ENCODE data around the gene CENATAC. TPM values are rescaled to one million over a fixed set of nuclear protein-coding genes. Genes with fewer than 3 reads are reported as not detected.
A peak's percentile ranks its signal among the peaks of the same experiment; 100 is the strongest.

Gene CENATAC
- total and polyA plus RNA-seq, 8 donors: 9.1 to 86.2 (median 17.0) TPM

GRCh38 chr11:119023741-119024140 lies 25.8 kb downstream of the CENATAC start:
- Histone ChIP-seq H3K4me1 (peaks cover 19 to 34% (median 25%) of the 10 kb centered on the region in 3 donors), H3K9me3 (no peaks in the 10 kb centered on the region), H3K27me3 (no peaks in the 10 kb centered on the region), H3K27ac (peak overlapping the region in 2 of 4 donors; percentile 31 to 58), H3K36me3 (peaks cover 0 to 16% (median 14%) of the 10 kb centered on the region in 3 donors), H3K4me3 (no peak overlapping the region)
- DNase-seq (peak in 1 of 6 donors; percentile 1), ATAC-seq (no peak), FAIRE-seq (no peak)
- no peak for TF ChIP-seq CTCF (IDR thresholded peaks at IDR 0.05)
- intact Hi-C loops (cut with DNase I): no loop called here

- ATAC-seq (no peak), FAIRE-seq (no peak), DNase-seq (peak in 1 of 6 donors; percentile 48)
- H3K9me3 ChIP-seq: no peaks in the 10 kb centered on the region
- peaks cover 0 to 16% (median 14%) of the 10 kb centered on the region in 3 donors for H3K36me3 ChIP-seq
- WGBS, 2 donors: 72 to 78% methylated on average over 15 of the region's 15 CpGs
- peak overlapping the region in 3 of 4 donors; percentile 15 to 58 (median 32) for H3K27ac ChIP-seq
- H3K4me1 ChIP-seq: peaks cover 22 to 42% (median 29%) of the 10 kb centered on the region in 3 donors
- H3K4me3 ChIP-seq: no peak overlapping the region
- H3K27me3 ChIP-seq: no peaks in the 10 kb centered on the region
- TF ChIP-seq CTCF (IDR thresholded peaks at IDR 0.05): no peak
- intact Hi-C loops (cut with DNase I): no loop called here
Measured at GRCh38 chr11:119024430-119025098, 26.6 kb downstream of the CENATAC start.

- Histone ChIP-seq H3K36me3 (peaks cover 0 to 16% (median 14%) of the 10 kb centered on the region in 3 donors), H3K4me3 (no peak overlapping the region), H3K27me3 (no peaks in the 10 kb centered on the region), H3K9me3 (no peaks in the 10 kb centered on the region), H3K4me1 (peaks cover 20 to 40% (median 24%) of the 10 kb centered on the region in 3 donors), H3K27ac (peak overlapping the region in 3 of 4 donors; percentile 15 to 58 (median 32))
- no peak for TF ChIP-seq CTCF (IDR thresholded peaks at IDR 0.05)
- FAIRE-seq (no peak), ATAC-seq (no peak), DNase-seq (no peak)
- intact Hi-C loops (cut with DNase I): no loop called here
- WGBS, 2 donors: 68 to 69% methylated on average over 5 of the region's 5 CpGs
Measured at GRCh38 chr11:119025099-119025473, 27.1 kb downstream of the CENATAC start.

- no peak for ATAC-seq
- WGBS, 2 donors: 89 to 92% methylated on average over 5 of the region's 5 CpGs
- FAIRE-seq: no peak
- H3K4me3 ChIP-seq: no peak overlapping the region
- no peak for TF ChIP-seq CTCF (IDR thresholded peaks at IDR 0.05)
- no peaks in the 10 kb centered on the region for H3K27me3 ChIP-seq
- peaks cover 0 to 16% (median 14%) of the 10 kb centered on the region in 3 donors for H3K36me3 ChIP-seq
- DNase-seq: no peak
- H3K9me3 ChIP-seq: no peaks in the 10 kb centered on the region
- H3K27ac ChIP-seq: peak overlapping the region in 3 of 4 donors; percentile 15 to 55 (median 32)
- intact Hi-C loops (cut with DNase I): no loop called here
- peaks cover 16 to 35% (median 22%) of the 10 kb centered on the region in 3 donors for H3K4me1 ChIP-seq
Measured at GRCh38 chr11:119025541-119025940, 27.6 kb downstream of the CENATAC start.

Measured in pancreas (tissue), 10 donors.